IPS-15b (cell line): ENCODE measurements around the gene AAR2.

ENCODE experiments used
- H3K27me3 ChIP-seq: one replicate; pipeline ENCODE4 v1.6.1; 2013; ENCODE audit warnings: low read length; ENCODE audit not compliant: control insufficient read depth, insufficient read depth
- H3K36me3 ChIP-seq: one replicate; pipeline ENCODE4 v1.6.1; 2013; ENCODE audit warnings: low read length; ENCODE audit not compliant: control insufficient read depth, insufficient read depth
- H3K4me1 ChIP-seq: one replicate; pipeline ENCODE4 v1.6.1; 2013; ENCODE audit warnings: mild to moderate bottlenecking, low read length; ENCODE audit not compliant: control insufficient read depth, insufficient read depth
- H3K4me3 ChIP-seq: one replicate; pipeline ENCODE4 v1.5.1; 2013; ENCODE audit warnings: low read depth, low read length
- H3K9ac ChIP-seq: one replicate; pipeline ENCODE4 v1.6.1; 2013; ENCODE audit warnings: low read depth, mild to moderate bottlenecking, low read length
- H3K9me3 ChIP-seq: one replicate; pipeline ENCODE4 v1.6.1; 2013; ENCODE audit warnings: mild to moderate bottlenecking, low read length; ENCODE audit not compliant: control insufficient read depth, insufficient read depth

The AAR2 gene

GRCh38 chr20:36225666-36226065 lies 10.6 kb upstream of the AAR2 start:
- Histone ChIP-seq H3K4me1 (no peaks in the 10 kb centered on the region), H3K27me3 (no peaks in the 10 kb centered on the region), H3K4me3 (no peak overlapping the region), H3K9me3 (no peaks in the 10 kb centered on the region), H3K36me3 (no peaks in the 10 kb centered on the region), H3K9ac (no peak overlapping the region)

- no peaks in the 10 kb centered on the region for H3K36me3 ChIP-seq
- no peaks in the 10 kb centered on the region for H3K9me3 ChIP-seq
- no peaks in the 10 kb centered on the region for H3K4me1 ChIP-seq
- H3K4me3 ChIP-seq: no peak overlapping the region
- H3K9ac ChIP-seq: no peak overlapping the region
- no peaks in the 10 kb centered on the region for H3K27me3 ChIP-seq
Measured at GRCh38 chr20:36228770-36229169, 7.5 kb upstream of the AAR2 start.

- H3K9ac ChIP-seq: no peak overlapping the region
- no peak overlapping the region for H3K4me3 ChIP-seq
- H3K4me1 ChIP-seq: no peaks in the 10 kb centered on the region
- H3K27me3 ChIP-seq: no peaks in the 10 kb centered on the region
- no peaks in the 10 kb centered on the region for H3K36me3 ChIP-seq
- no peaks in the 10 kb centered on the region for H3K9me3 ChIP-seq
Measured at GRCh38 chr20:36230019-36230418, 6.3 kb upstream of the AAR2 start.

GRCh38 chr20:36231331-36231730 lies 4.9 kb upstream of the AAR2 start:
- H3K36me3 ChIP-seq: no peaks in the 10 kb centered on the region
- no peaks in the 10 kb centered on the region for H3K27me3 ChIP-seq
- H3K4me3 ChIP-seq: no peak overlapping the region
- no peak overlapping the region for H3K9ac ChIP-seq
- H3K4me1 ChIP-seq: no peaks in the 10 kb centered on the region
- H3K9me3 ChIP-seq: no peaks in the 10 kb centered on the region

GRCh38 chr20:36234771-36235320 lies 1.4 kb upstream of the AAR2 start:
- H3K9me3 ChIP-seq: no peaks in the 10 kb centered on the region
- H3K36me3 ChIP-seq: peaks cover 2% of the 10 kb centered on the region
- no peak overlapping the region for H3K4me3 ChIP-seq
- no peaks in the 10 kb centered on the region for H3K27me3 ChIP-seq
- peaks cover 3% of the 10 kb centered on the region for H3K4me1 ChIP-seq
- no peak overlapping the region for H3K9ac ChIP-seq

- no peaks in the 10 kb centered on the region for H3K27me3 ChIP-seq
- H3K4me3 ChIP-seq: peak overlapping the region; percentile 94
- H3K9me3 ChIP-seq: no peaks in the 10 kb centered on the region
- H3K36me3 ChIP-seq: peaks cover 16% of the 10 kb centered on the region
- H3K9ac ChIP-seq: peak overlapping the region; percentile 93
- peaks cover 3% of the 10 kb centered on the region for H3K4me1 ChIP-seq
Measured at GRCh38 chr20:36236786-36237121, 476 bp downstream of the AAR2 start.

- Histone ChIP-seq H3K27me3 (no peaks in the 10 kb centered on the region), H3K4me1 (peaks cover 3% of the 10 kb centered on the region), H3K9me3 (no peaks in the 10 kb centered on the region), H3K36me3 (peaks cover 16% of the 10 kb centered on the region), H3K4me3 (peak overlapping the region; percentile 94), H3K9ac (peak overlapping the region; percentile 93)
Measured at GRCh38 chr20:36237477-36237876, 1.2 kb downstream of the AAR2 start.

- peaks cover 3% of the 10 kb centered on the region for H3K4me1 ChIP-seq
- no peaks in the 10 kb centered on the region for H3K9me3 ChIP-seq
- no peak overlapping the region for H3K4me3 ChIP-seq
- no peaks in the 10 kb centered on the region for H3K27me3 ChIP-seq
- peaks cover 18% of the 10 kb centered on the region for H3K36me3 ChIP-seq
- H3K9ac ChIP-seq: no peak overlapping the region
Measured at GRCh38 chr20:36238153-36238552, 1.9 kb downstream of the AAR2 start.

- peaks cover 3% of the 10 kb centered on the region for H3K4me1 ChIP-seq
- peaks cover 18% of the 10 kb centered on the region for H3K36me3 ChIP-seq
- no peak overlapping the region for H3K9ac ChIP-seq
- H3K27me3 ChIP-seq: no peaks in the 10 kb centered on the region
- H3K4me3 ChIP-seq: no peak overlapping the region
- no peaks in the 10 kb centered on the region for H3K9me3 ChIP-seq
Measured at GRCh38 chr20:36238760-36239159, 2.5 kb downstream of the AAR2 start.

GRCh38 chr20:36240076-36240475 lies 3.8 kb downstream of the AAR2 start:
- Histone ChIP-seq H3K9ac (no peak overlapping the region), H3K9me3 (no peaks in the 10 kb centered on the region), H3K36me3 (peaks cover 23% of the 10 kb centered on the region), H3K27me3 (no peaks in the 10 kb centered on the region), H3K4me3 (no peak overlapping the region), H3K4me1 (peaks cover 3% of the 10 kb centered on the region)

- Histone ChIP-seq H3K36me3 (peaks cover 35% of the 10 kb centered on the region), H3K4me1 (peaks cover 3% of the 10 kb centered on the region), H3K9me3 (no peaks in the 10 kb centered on the region), H3K9ac (no peak overlapping the region), H3K4me3 (no peak overlapping the region), H3K27me3 (no peaks in the 10 kb centered on the region)
Measured at GRCh38 chr20:36241678-36242077, 5.4 kb downstream of the AAR2 start.

GRCh38 chr20:36243726-36244125 lies 7.4 kb downstream of the AAR2 start:
- Histone ChIP-seq H3K36me3 (peaks cover 36% of the 10 kb centered on the region), H3K9me3 (no peaks in the 10 kb centered on the region), H3K27me3 (no peaks in the 10 kb centered on the region), H3K9ac (no peak overlapping the region), H3K4me3 (no peak overlapping the region), H3K4me1 (no peaks in the 10 kb centered on the region)
